ENCODE data around the gene GRIP2. TPM values are rescaled to one million over a fixed set of nuclear protein-coding genes. Genes with fewer than 3 reads are reported as not detected.
A peak's percentile ranks its signal among the peaks of the same experiment; 100 is the strongest.

The GRIP2 gene
- total RNA-seq, 1 donor from 2014 or later: not detected

GRCh38 chr3:14463330-14464140, 76.6 kb downstream of the GRIP2 start:
- Histone ChIP-seq H3K4me1 (peaks cover 18% of the 10 kb centered on the region), H3K9ac (no peak overlapping the region), H3K9me3 (ENCODE audit: low read depth) (no peaks in the 10 kb centered on the region), H3K4me2 (peak overlapping the region; percentile 39), H3K36me3 (no peaks in the 10 kb centered on the region), H4K20me1 (ENCODE audit: low read depth) (peaks cover 9% of the 10 kb centered on the region), H3K27me3 (no peaks in the 10 kb centered on the region), H3F3A (ENCODE audit: low read depth) (peaks cover 15% of the 10 kb centered on the region), H3K4me3 (no peak overlapping the region), H2AFZ (replicated peaks) (no peak overlapping the region), H3K27ac (no peak overlapping the region), H3K79me2 (ENCODE audit: low read depth) (no peaks in the 10 kb centered on the region)
- DNase-seq (ENCODE audit: low spot score): peak; percentile 79
- Mint-ChIP-seq H3K4me1 (peaks cover 29% of the 10 kb centered on the region), H3K9me3 (no peaks in the 10 kb centered on the region), H3K36me3 (peaks cover 6% of the 10 kb centered on the region), H3K4me3 (no peak overlapping the region), H3K27me3 (ENCODE audit: insufficient read depth, low read depth) (peaks cover 7% of the 10 kb centered on the region), H3K27ac (peak overlapping the region; percentile 97)
- TF ChIP-seq EZH2 (IDR thresholded peaks at IDR 0.05): no peak
- TF ChIP-seq, protein P1, sequence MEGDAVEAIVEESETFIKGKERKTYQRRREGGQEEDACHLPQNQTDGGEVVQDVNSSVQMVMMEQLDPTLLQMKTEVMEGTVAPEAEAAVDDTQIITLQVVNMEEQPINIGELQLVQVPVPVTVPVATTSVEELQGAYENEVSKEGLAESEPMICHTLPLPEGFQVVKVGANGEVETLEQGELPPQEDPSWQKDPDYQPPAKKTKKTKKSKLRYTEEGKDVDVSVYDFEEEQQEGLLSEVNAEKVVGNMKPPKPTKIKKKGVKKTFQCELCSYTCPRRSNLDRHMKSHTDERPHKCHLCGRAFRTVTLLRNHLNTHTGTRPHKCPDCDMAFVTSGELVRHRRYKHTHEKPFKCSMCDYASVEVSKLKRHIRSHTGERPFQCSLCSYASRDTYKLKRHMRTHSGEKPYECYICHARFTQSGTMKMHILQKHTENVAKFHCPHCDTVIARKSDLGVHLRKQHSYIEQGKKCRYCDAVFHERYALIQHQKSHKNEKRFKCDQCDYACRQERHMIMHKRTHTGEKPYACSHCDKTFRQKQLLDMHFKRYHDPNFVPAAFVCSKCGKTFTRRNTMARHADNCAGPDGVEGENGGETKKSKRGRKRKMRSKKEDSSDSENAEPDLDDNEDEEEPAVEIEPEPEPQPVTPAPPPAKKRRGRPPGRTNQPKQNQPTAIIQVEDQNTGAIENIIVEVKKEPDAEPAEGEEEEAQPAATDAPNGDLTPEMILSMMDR (IDR thresholded peaks at IDR 0.05): no peak
- no peak for TF ChIP-seq EZH2phosphoT487 (IDR thresholded peaks at IDR 0.05)

GRCh38 chr3:14462738-14463137, 77.4 kb downstream of the GRIP2 start:
- TF ChIP-seq, protein P1 (IDR thresholded peaks at IDR 0.05): no peak
- TF ChIP-seq EZH2 (IDR thresholded peaks at IDR 0.05): no peak
- TF ChIP-seq EZH2phosphoT487 (IDR thresholded peaks at IDR 0.05): no peak
- no peak overlapping the region for H3K9ac ChIP-seq

GRCh38 chr3:14461748-14462324, 78.3 kb downstream of the GRIP2 start:
- peaks cover 38% of the 10 kb centered on the region for H3K4me1 Mint-ChIP-seq

More at GRCh38 chr3:14462738-14463137, 77.4 kb downstream of the GRIP2 start:
- H3K27ac Mint-ChIP-seq: peak overlapping the region; percentile 43
- Histone ChIP-seq H3K4me2 (peak overlapping the region; percentile 39), H3K27ac (no peak overlapping the region), H2AFZ (replicated peaks) (no peak overlapping the region), H3K36me3 (no peaks in the 10 kb centered on the region), H3K9me3 (ENCODE audit: low read depth) (no peaks in the 10 kb centered on the region), H4K20me1 (ENCODE audit: low read depth) (peaks cover 9% of the 10 kb centered on the region), H3K79me2 (ENCODE audit: low read depth) (no peaks in the 10 kb centered on the region), H3K27me3 (no peaks in the 10 kb centered on the region), H3K4me3 (no peak overlapping the region), H3K4me1 (peaks cover 26% of the 10 kb centered on the region), H3F3A (ENCODE audit: low read depth) (peaks cover 15% of the 10 kb centered on the region)
- H3K4me3 Mint-ChIP-seq: peak overlapping the region; percentile 8
- H3K36me3 Mint-ChIP-seq: peaks cover 6% of the 10 kb centered on the region
- peaks cover 37% of the 10 kb centered on the region for H3K4me1 Mint-ChIP-seq
- no peak for DNase-seq (ENCODE audit: low spot score)
- H3K9me3 Mint-ChIP-seq: no peaks in the 10 kb centered on the region
- peaks cover 7% of the 10 kb centered on the region for H3K27me3 Mint-ChIP-seq (ENCODE audit: insufficient read depth, low read depth)

More at GRCh38 chr3:14461748-14462324, 78.3 kb downstream of the GRIP2 start:
- Histone ChIP-seq H3F3A (ENCODE audit: low read depth) (peaks cover 15% of the 10 kb centered on the region), H3K4me1 (peaks cover 28% of the 10 kb centered on the region), H3K27me3 (no peaks in the 10 kb centered on the region), H3K9ac (no peak overlapping the region), H3K36me3 (no peaks in the 10 kb centered on the region), H3K79me2 (ENCODE audit: low read depth) (no peaks in the 10 kb centered on the region), H3K4me2 (no peak overlapping the region), H3K9me3 (ENCODE audit: low read depth) (no peaks in the 10 kb centered on the region), H3K27ac (no peak overlapping the region), H3K4me3 (no peak overlapping the region), H4K20me1 (ENCODE audit: low read depth) (peaks cover 9% of the 10 kb centered on the region), H2AFZ (replicated peaks) (no peak overlapping the region)
- Mint-ChIP-seq H3K9me3 (no peaks in the 10 kb centered on the region), H3K4me3 (no peak overlapping the region), H3K27me3 (ENCODE audit: insufficient read depth, low read depth) (peaks cover 7% of the 10 kb centered on the region), H3K36me3 (peaks cover 6% of the 10 kb centered on the region), H3K27ac (no peak overlapping the region)
- peak; percentile 80 for DNase-seq (ENCODE audit: low spot score)
- TF ChIP-seq EZH2phosphoT487 (IDR thresholded peaks at IDR 0.05) (no peak), EZH2 (IDR thresholded peaks at IDR 0.05) (no peak)
- TF ChIP-seq, protein P1 (IDR thresholded peaks at IDR 0.05): peak; percentile 71
